GM10248 (cell line): ENCODE results near the gene THOC7.

Experiments used
- CTCF ChIA-PET: fragments of 300-600 bp; sonication (Branson Sonifier 250); formaldehyde crosslinking; extraction: SDS; loops from one replicate; lab custom pipeline; 2021; ENCODE audit warnings: antibody characterized with exemption; lab: Yijun Ruan, JAX
- POLR2A ChIA-PET: fragments of 350-650 bp; sonication (Branson Sonifier 250); formaldehyde crosslinking; extraction: SDS; loops from one replicate; lab custom pipeline; 2020; ENCODE audit warnings: antibody characterized with exemption; lab: Yijun Ruan, JAX
- DNase-seq: peaks from one replicate; pipeline ENCODE4 v3.0.0; 2012; ENCODE audit errors: extremely low spot score
- CTCF ChIP-seq: IDR thresholded peaks from 2 replicates; pipeline ENCODE4 v1.5.1; 2012; ENCODE audit warnings: mild to moderate bottlenecking, low read depth; ENCODE audit errors: extremely low read depth, missing control alignments, control extremely low read depth

The THOC7 gene

GRCh38 chr3:63851287-63851686 is 12.3 kb downstream of the THOC7 start:
- POLR2A ChIA-PET = no interaction called here
- CTCF ChIA-PET = interaction anchor here (0.8 to 2.1 kb wide), 7 partner anchors 9 to 500 kb away, joined by 3 to 5 read pairs (median 3); partner anchors contain the start of gene C3orf49
- DNase-seq = no peak
- TF ChIP-seq CTCF = no peak

- DNase-seq = no peak
- no peak for TF ChIP-seq CTCF
- ChIA-PET CTCF (interaction anchor here (1.2 kb wide), 1 partner anchor 11 kb away, joined by 3 read pairs; no protein-coding TSS in a partner anchor), POLR2A (no interaction called here)
Measured at GRCh38 chr3:63849175-63849574, 14.4 kb downstream of the THOC7 start.

- no peak for DNase-seq
- CTCF ChIA-PET = interaction anchor here (0.9 to 1.0 kb wide), 2 partner anchors 30 to 117 kb away, joined by 3 to 5 read pairs; no protein-coding TSS in a partner anchor
- TF ChIP-seq CTCF = no peak
Measured at GRCh38 chr3:63847718-63848450, 15.7 kb downstream of the THOC7 start.

GRCh38 chr3:63845215-63845614 is 18.4 kb downstream of the THOC7 start:
- no peak for TF ChIP-seq CTCF
- ChIA-PET POLR2A (no interaction called here), CTCF (interaction anchor here (1.2 kb wide), 2 partner anchors 13 to 29 kb away, joined by 3 read pairs; no protein-coding TSS in a partner anchor)
- no peak for DNase-seq

More at GRCh38 chr3:63847718-63848450, 15.7 kb downstream of the THOC7 start:
- POLR2A ChIA-PET = no interaction called here

GRCh38 chr3:63842127-63842526 is 21.5 kb downstream of the THOC7 start:
- TF ChIP-seq CTCF = no peak
- no peak for DNase-seq
- ChIA-PET CTCF (interaction anchor here (0.8 to 1.7 kb wide), 3 partner anchors 8 to 145 kb away, joined by 3 to 5 read pairs (median 3); no protein-coding TSS in a partner anchor), POLR2A (no interaction called here)

GRCh38 chr3:63841704-63842103 is 21.9 kb downstream of the THOC7 start:
- ChIA-PET POLR2A (no interaction called here), CTCF (interaction anchor here (1.1 to 1.7 kb wide), 2 partner anchors 11 to 145 kb away, joined by 3 to 5 read pairs; no protein-coding TSS in a partner anchor)
- no peak for DNase-seq
- no peak for TF ChIP-seq CTCF
